ENCODE data around the gene ROR2.

Gene ROR2

GRCh38 chr9:91840882-91841281 is 109.1 kb downstream of the ROR2 start:
- TF ChIP-seq CTCF (IDR thresholded peaks at IDR 0.05), result no peak

- no peak for TF ChIP-seq CTCF (IDR thresholded peaks at IDR 0.05)
These were observed 109.6 kb downstream of the ROR2 start for GRCh38 chr9:91840469-91840868.

- no peak for TF ChIP-seq CTCF (IDR thresholded peaks at IDR 0.05)
These were observed 110.0 kb downstream of the ROR2 start for GRCh38 chr9:91839926-91840465.

GRCh38 chr9:91837981-91838731 is 111.9 kb downstream of the ROR2 start:
- TF ChIP-seq CTCF (IDR thresholded peaks at IDR 0.05), result no peak

GRCh38 chr9:91836515-91836914 is 113.5 kb downstream of the ROR2 start:
- TF ChIP-seq CTCF (IDR thresholded peaks at IDR 0.05), result no peak

- TF ChIP-seq CTCF (IDR thresholded peaks at IDR 0.05), result no peak
These were observed 114.4 kb downstream of the ROR2 start for GRCh38 chr9:91835632-91836031.

GRCh38 chr9:91835216-91835615 is 114.8 kb downstream of the ROR2 start:
- TF ChIP-seq CTCF (IDR thresholded peaks at IDR 0.05), result no peak
